Ishikawa (cell line): Measurements from ENCODE around the gene RAB31.

Experiments used
- EGR1 ChIP-seq: IDR thresholded peaks from 2 replicates; pipeline ENCODE4 v1.6.1; 2012
- EP300 ChIP-seq: IDR thresholded peaks from 2 replicates; pipeline ENCODE4 v1.6.1; 2012; ENCODE audit warnings: borderline replicate concordance
- NFIC ChIP-seq: IDR thresholded peaks from 2 replicates; pipeline ENCODE4 v1.6.1; 2012
- RAD21 ChIP-seq: IDR thresholded peaks from 2 replicates; pipeline ENCODE4 v1.6.1; 2012; ENCODE audit warnings: low read depth
- REST ChIP-seq: IDR thresholded peaks from 2 replicates; pipeline ENCODE4 v1.6.1; 2012; ENCODE audit warnings: low read depth, mild to moderate bottlenecking
- TCF12 ChIP-seq: IDR thresholded peaks from 2 replicates; pipeline ENCODE4 v1.6.1; 2012; ENCODE audit warnings: low read depth

GRCh38 chr18:9714266-9715087 is 6.4 kb downstream of the RAB31 start:
- no peak for TF ChIP-seq TCF12
- TF ChIP-seq RAD21: no peak
- TF ChIP-seq NFIC: no peak
- TF ChIP-seq EP300: no peak
- no peak for TF ChIP-seq EGR1
- no peak for TF ChIP-seq REST
